CD4-positive, CD25-positive, alpha-beta regulatory T cell (primary cell): Measurements from ENCODE around the gene RNF125. TPM values are rescaled to one million over a fixed set of nuclear protein-coding genes. Genes with fewer than 3 reads are reported as not detected.

Source experiments
- ATAC-seq, 2 donors: fragments of 150-1000 bp; cut with Tn5 transposase; one replicate each; pipeline ENCODE4 v1.10.0; 2021; ENCODE audit warnings: low read depth in 2 of 2, moderate number of reproducible peaks in 2 of 2, moderate library complexity in 1 of 2
- DNase-seq, 3 donors: peaks; one replicate each; pipeline versions ENCODE4 v3.0.0 to v3.0.0-alpha.2; 2012 to 2022; ENCODE audit warnings: mixed read lengths in 1 of 3
- H3K27ac ChIP-seq: one replicate; pipeline ENCODE4 v1.7.0; 2013; ENCODE audit warnings: mild to moderate bottlenecking, low read length; ENCODE audit not compliant: insufficient read depth, poor library complexity, severe bottlenecking
- H3K27me3 ChIP-seq: one replicate; pipeline ENCODE4 v1.7.0; 2013; ENCODE audit warnings: low read length; ENCODE audit not compliant: control insufficient read depth, insufficient read depth
- H3K36me3 ChIP-seq: one replicate; pipeline ENCODE4 v1.7.0; 2013; ENCODE audit warnings: mild to moderate bottlenecking, low read length, moderate library complexity; ENCODE audit not compliant: control insufficient read depth, insufficient read depth
- H3K4me1 ChIP-seq: 2 replicates; pipeline ENCODE4 v1.7.0; 2013; ENCODE audit warnings: mild to moderate bottlenecking, low read length; ENCODE audit not compliant: insufficient read depth, control insufficient read depth, poor library complexity, severe bottlenecking
- H3K4me3 ChIP-seq: one replicate; pipeline ENCODE4 v1.7.0; 2013; ENCODE audit warnings: low read depth, mild to moderate bottlenecking, low read length, moderate library complexity
- H3K9me3 ChIP-seq, 2 experiments: 1 replicate in 1 of 2; 2 replicates in 1 of 2; pipeline ENCODE4 v1.7.0; 2013; ENCODE audit warnings: low read length in 2 of 2, mild to moderate bottlenecking in 1 of 2, moderate library complexity in 1 of 2; ENCODE audit not compliant: control insufficient read depth in 2 of 2
- H3K27ac Mint-ChIP-seq, 3 donors: one replicate each; pipeline ENCODE4 v1.8.0; 2020 to 2022; ENCODE audit warnings: mild to moderate bottlenecking in 3 of 3, mixed read lengths in 3 of 3, moderate library complexity in 2 of 3
- H3K27me3 Mint-ChIP-seq: one replicate; pipeline ENCODE4 v1.8.0; 2022; ENCODE audit warnings: mild to moderate bottlenecking, mixed read lengths
- H3K36me3 Mint-ChIP-seq: one replicate; pipeline ENCODE4 v1.8.0; 2020; ENCODE audit warnings: mixed read lengths
- H3K4me1 Mint-ChIP-seq, 4 donors: one replicate each; pipeline ENCODE4 v1.8.0; 2020 to 2022; ENCODE audit warnings: mixed read lengths in 4 of 4, mild to moderate bottlenecking in 1 of 4
- H3K4me3 Mint-ChIP-seq, 4 donors: one replicate each; pipeline ENCODE4 v1.8.0; 2020 to 2022; ENCODE audit warnings: mild to moderate bottlenecking in 4 of 4, mixed read lengths in 4 of 4, moderate library complexity in 3 of 4
- H3K9me3 Mint-ChIP-seq, 7 donors: one replicate each; pipeline ENCODE4 v1.8.0; 2020 to 2022; ENCODE audit warnings: mixed read lengths in 7 of 7, mild to moderate bottlenecking in 3 of 7, moderate library complexity in 2 of 7
- polyA plus RNA-seq, 4 donors: library from polyadenylated mRNA; unstranded; fragments of 300-500 nt; fragmentation: Illumina TruSeq; gene quantifications; one replicate each; pipeline ENCODE4 v1.2.3, GENCODE V29; 2021
- total RNA-seq: library from RNA; stranded (reverse); gene quantifications from one replicate; pipeline ENCODE4 v1.2.3, GENCODE V29; 2022

RNF125 gene
- total and polyA plus RNA-seq, 5 donors from 2014 or later = 50.6 to 81.7 (median 70.4) TPM

DNA sequence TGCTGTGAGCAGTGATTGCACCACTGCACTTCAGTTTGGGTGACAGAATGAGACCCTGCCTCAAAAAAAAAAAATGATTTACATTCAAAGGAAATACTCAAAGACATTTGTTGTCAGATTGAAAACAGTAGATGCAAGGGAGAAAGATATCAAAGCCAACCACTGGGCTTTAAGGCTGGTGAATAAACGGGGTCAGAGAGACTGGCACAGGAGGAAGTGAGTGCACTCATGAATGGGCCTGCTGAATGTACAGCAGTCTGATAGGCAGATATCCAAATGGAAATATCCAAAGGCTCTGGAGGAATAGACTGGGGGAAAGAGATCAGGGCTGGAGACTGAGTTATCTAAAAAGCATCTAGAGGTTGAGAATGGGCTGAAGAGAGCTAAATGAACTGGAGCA, 10.9 kb downstream of the RNF125 start:
- peaks cover 41% of the 10 kb centered on the region for H3K36me3 Mint-ChIP-seq
- Histone ChIP-seq H3K36me3 (peaks cover 32% of the 10 kb centered on the region), H3K9me3 (no peaks in the 10 kb centered on the region), H3K4me1 (peaks cover 56% of the 10 kb centered on the region), H3K27me3 (no peaks in the 10 kb centered on the region), H3K27ac (no peak overlapping the region), H3K4me3 (no peak overlapping the region)
- ATAC-seq (peak in 1 of 2 donors; percentile 43), DNase-seq (no peak)
- H3K27ac Mint-ChIP-seq = peak overlapping the region; percentile 3 to 84 (median 80)
- peaks cover 39 to 92% (median 64%) of the 10 kb centered on the region in 4 donors for H3K4me1 Mint-ChIP-seq
- peak overlapping the region in 3 of 4 donors; percentile 15 to 47 (median 34) for H3K4me3 Mint-ChIP-seq
- H3K9me3 Mint-ChIP-seq = no peaks in the 10 kb centered on the region
- H3K27me3 Mint-ChIP-seq = no peaks in the 10 kb centered on the region

DNA sequence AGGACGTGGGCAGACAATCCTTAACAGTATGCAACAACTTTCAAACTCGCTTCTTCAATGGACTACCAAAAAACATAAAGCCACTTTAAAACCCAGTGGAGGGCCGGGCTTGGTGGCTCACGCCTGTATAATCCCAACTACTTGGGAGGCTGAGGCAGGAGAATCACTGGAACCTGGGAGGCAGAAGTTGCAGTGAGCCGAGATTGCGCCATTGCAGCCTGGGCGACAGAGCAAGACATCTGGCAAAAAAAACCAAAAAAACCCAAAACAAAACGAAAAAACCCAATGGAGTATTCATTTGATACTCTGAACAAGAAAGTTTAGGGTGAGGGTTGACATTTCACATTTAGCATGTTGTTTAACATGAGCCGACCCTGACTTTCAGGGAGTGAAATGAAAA, 14.0 kb downstream of the RNF125 start:
- Mint-ChIP-seq H3K36me3 (peaks cover 43% of the 10 kb centered on the region), H3K27me3 (no peaks in the 10 kb centered on the region), H3K27ac (peak overlapping the region in 2 of 3 donors; percentile 29 to 83), H3K4me1 (peaks cover 34 to 89% (median 61%) of the 10 kb centered on the region in 4 donors), H3K9me3 (no peaks in the 10 kb centered on the region), H3K4me3 (peak overlapping the region in 1 of 4 donors; percentile 30)
- no peak for DNase-seq
- H3K4me1 ChIP-seq = peaks cover 39% of the 10 kb centered on the region
- ATAC-seq = no peak
- H3K9me3 ChIP-seq = no peaks in the 10 kb centered on the region
- no peaks in the 10 kb centered on the region for H3K27me3 ChIP-seq
- H3K27ac ChIP-seq = no peak overlapping the region
- H3K4me3 ChIP-seq = no peak overlapping the region
- H3K36me3 ChIP-seq = peaks cover 39% of the 10 kb centered on the region

DNA sequence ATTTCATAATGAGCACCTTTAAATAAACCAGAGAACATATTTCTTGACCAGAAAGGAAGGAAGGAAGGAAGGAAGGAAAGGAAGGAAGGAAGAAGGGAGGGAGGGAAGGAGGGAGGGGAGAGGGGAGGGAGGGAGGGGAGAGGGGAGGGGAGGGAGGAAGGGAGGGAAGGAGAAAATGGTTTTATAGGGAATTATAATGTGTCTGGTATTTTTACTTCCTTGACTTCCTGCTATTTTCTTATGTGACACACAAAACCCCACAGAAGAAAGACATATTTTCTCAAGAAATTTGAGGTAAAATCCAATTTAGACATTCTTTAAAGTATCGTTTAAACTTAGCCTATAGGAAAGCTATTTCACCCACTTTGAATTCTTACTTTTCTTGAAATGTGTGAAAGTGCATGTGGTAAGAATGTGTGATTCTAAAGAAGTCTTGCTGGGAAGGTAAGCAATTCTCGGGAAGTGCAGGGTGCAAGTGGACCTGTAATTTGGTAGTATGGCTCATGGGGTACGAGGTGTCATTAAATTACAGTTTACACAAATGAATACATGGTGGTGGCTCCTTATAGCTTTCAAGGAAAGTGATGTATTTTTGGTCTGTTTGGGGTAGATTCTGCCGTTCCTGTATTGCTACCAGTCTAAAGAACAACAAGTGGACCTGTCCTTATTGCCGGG, 18.0 kb downstream of the RNF125 start:
- peaks cover 50% of the 10 kb centered on the region for H3K4me1 ChIP-seq
- ATAC-seq = no peak

DNA sequence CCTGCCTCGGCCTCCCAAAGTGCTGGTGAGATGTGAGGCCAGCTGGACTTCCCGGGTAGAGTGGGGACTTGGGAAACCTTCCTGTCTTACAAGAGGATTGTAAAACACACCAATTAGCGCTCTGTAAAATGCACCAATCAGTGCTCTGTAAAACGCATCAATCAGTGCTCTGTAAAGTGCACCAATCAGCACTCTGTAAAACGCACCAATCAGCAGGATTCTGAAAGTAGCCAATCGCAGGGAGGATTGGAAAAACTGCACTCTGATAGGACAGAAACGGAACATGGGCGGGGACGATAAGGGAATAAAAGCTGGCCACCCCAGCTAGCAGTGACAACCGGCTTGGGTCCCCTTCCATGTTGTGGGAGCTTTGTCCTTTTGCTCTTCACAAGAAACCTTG, 19.0 kb downstream of the RNF125 start:
- peaks cover 0 to 2% (median 0%) of the 10 kb centered on the region in 7 donors for H3K9me3 Mint-ChIP-seq
- H3K4me1 Mint-ChIP-seq = peaks cover 34 to 88% (median 64%) of the 10 kb centered on the region in 4 donors
- Histone ChIP-seq H3K27me3 (no peaks in the 10 kb centered on the region), H3K4me3 (no peak overlapping the region), H3K36me3 (peaks cover 48% of the 10 kb centered on the region), H3K27ac (no peak overlapping the region), H3K4me1 (peaks cover 60% of the 10 kb centered on the region), H3K9me3 (no peaks in the 10 kb centered on the region)
- ATAC-seq = no peak
- no peak overlapping the region for H3K27ac Mint-ChIP-seq
- no peak for DNase-seq
- H3K36me3 Mint-ChIP-seq = peaks cover 35% of the 10 kb centered on the region
- no peak overlapping the region for H3K4me3 Mint-ChIP-seq
- H3K27me3 Mint-ChIP-seq = no peaks in the 10 kb centered on the region

More for the DNA sequence above, 18.0 kb downstream of the RNF125 start:
- Histone ChIP-seq H3K36me3 (peaks cover 48% of the 10 kb centered on the region), H3K4me3 (no peak overlapping the region), H3K9me3 (no peaks in the 10 kb centered on the region), H3K27ac (no peak overlapping the region), H3K27me3 (no peaks in the 10 kb centered on the region)
- Mint-ChIP-seq H3K27ac (peak overlapping the region; percentile 38 to 94 (median 39)), H3K4me1 (peaks cover 32 to 87% (median 61%) of the 10 kb centered on the region in 4 donors), H3K9me3 (peaks cover 0 to 2% (median 0%) of the 10 kb centered on the region in 7 donors), H3K27me3 (no peaks in the 10 kb centered on the region), H3K4me3 (peak overlapping the region in 2 of 4 donors; percentile 48 to 50), H3K36me3 (peaks cover 37% of the 10 kb centered on the region)
- DNase-seq = no peak

DNA sequence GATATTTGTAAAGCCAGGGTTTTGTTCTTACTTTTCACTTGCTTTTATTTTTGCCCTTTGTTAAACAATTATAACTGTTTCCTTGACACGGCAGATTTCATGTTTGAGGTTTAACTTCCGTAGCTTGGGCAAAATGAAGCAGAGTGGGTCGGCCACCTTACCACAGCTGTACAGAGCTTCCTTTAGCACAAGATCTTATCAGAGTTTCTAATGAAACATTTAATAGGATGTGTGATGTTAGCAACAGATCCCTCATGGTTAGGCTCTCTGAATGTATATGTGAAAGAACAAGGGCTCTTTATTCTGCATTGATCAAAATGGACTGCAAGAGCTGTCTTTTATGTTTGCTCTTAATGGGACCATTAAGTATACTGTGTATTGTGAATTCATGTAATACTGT, 22.3 kb downstream of the RNF125 start:
- Histone ChIP-seq H3K27ac (peak overlapping the region; percentile 67), H3K9me3 (no peaks in the 10 kb centered on the region)
- H3K27ac Mint-ChIP-seq = peak overlapping the region; percentile 83 to 85 (median 83)

DNA sequence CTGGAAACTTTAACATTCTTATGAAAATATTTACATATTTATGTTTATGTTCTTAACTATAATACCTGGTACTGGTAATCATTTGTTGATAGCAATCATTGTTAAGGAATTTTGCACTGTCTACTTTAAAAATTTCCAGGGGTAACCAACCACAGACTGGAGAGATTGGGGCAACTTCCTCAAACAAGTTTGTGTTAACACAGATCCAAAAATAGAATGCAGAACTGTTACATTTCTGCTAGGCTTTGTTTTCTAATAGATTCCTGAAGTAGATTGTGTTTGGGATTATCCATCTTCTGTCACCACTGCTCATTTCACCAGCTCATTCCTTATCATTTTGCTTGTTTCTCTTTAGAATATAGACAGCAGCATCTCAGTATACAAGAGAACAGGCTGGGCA, 23.7 kb downstream of the RNF125 start:
- H3K4me3 ChIP-seq = peak overlapping the region; percentile 9
- H3K27me3 Mint-ChIP-seq = no peaks in the 10 kb centered on the region
- H3K27ac ChIP-seq = peak overlapping the region; percentile 29
- H3K9me3 ChIP-seq = no peaks in the 10 kb centered on the region
- peaks cover 27 to 62% (median 35%) of the 10 kb centered on the region in 4 donors for H3K4me1 Mint-ChIP-seq
- H3K36me3 Mint-ChIP-seq = peaks cover 23% of the 10 kb centered on the region
- DNase-seq (no peak), ATAC-seq (no peak)
- H3K9me3 Mint-ChIP-seq = peaks cover 0 to 2% (median 0%) of the 10 kb centered on the region in 7 donors
- no peaks in the 10 kb centered on the region for H3K27me3 ChIP-seq
- peak overlapping the region in 1 of 4 donors; percentile 39 for H3K4me3 Mint-ChIP-seq
- H3K27ac Mint-ChIP-seq = peak overlapping the region; percentile 63 to 85 (median 69)
- peaks cover 54% of the 10 kb centered on the region for H3K4me1 ChIP-seq
- peaks cover 54% of the 10 kb centered on the region for H3K36me3 ChIP-seq

More for the DNA sequence above, 22.3 kb downstream of the RNF125 start:
- no peaks in the 10 kb centered on the region for H3K27me3 ChIP-seq
- peak overlapping the region; percentile 82 for H3K4me3 ChIP-seq
- H3K36me3 Mint-ChIP-seq = peaks cover 30% of the 10 kb centered on the region
- H3K9me3 Mint-ChIP-seq = peaks cover 0 to 2% (median 0%) of the 10 kb centered on the region in 7 donors
- peak overlapping the region; percentile 63 to 81 (median 80) for H3K4me3 Mint-ChIP-seq
- peaks cover 47% of the 10 kb centered on the region for H3K36me3 ChIP-seq
- peaks cover 58% of the 10 kb centered on the region for H3K4me1 ChIP-seq
- DNase-seq (peak; percentile 18 to 92 (median 79)), ATAC-seq (peak; percentile 96 to 98)
- H3K27me3 Mint-ChIP-seq = no peaks in the 10 kb centered on the region
- peaks cover 22 to 72% (median 42%) of the 10 kb centered on the region in 4 donors for H3K4me1 Mint-ChIP-seq

DNA sequence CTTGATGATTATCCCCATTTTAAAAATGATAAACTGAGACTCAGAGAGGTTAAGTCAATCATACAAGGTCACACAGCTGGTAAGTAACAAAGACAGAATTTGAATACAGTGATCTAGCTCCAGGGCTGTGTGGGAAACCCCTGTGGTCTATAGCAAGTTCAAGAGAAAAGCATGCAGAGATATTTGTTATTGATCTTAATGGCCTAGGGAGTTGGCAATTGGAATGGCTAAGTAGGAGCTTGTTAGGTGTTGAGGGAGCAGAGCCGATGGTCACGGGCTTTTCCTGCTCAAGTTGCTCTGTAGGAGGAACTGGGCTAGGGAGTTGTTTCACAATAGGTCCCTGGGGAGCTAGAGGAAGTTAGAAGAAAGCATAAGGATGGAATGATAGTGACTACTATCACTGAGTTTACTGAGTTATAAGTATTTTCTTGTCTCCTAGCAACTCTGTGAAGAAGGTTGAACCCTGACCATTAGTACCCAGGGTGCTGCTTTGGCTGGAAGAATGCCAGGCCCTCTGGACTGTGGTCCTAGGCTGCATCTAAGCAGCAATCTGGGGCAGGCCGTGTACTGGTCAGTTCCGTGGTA, 30.0 kb downstream of the RNF125 start:
- peak overlapping the region in 3 of 4 donors; percentile 13 to 27 (median 18) for H3K4me3 Mint-ChIP-seq
- H3K9me3 Mint-ChIP-seq = peaks cover 0 to 2% (median 0%) of the 10 kb centered on the region in 7 donors
- Histone ChIP-seq H3K27me3 (no peaks in the 10 kb centered on the region), H3K9me3 (no peaks in the 10 kb centered on the region), H3K4me1 (peaks cover 28% of the 10 kb centered on the region), H3K4me3 (peak overlapping the region; percentile 57), H3K36me3 (peaks cover 50% of the 10 kb centered on the region), H3K27ac (peak overlapping the region; percentile 62)
- peaks cover 18 to 41% (median 34%) of the 10 kb centered on the region in 4 donors for H3K4me1 Mint-ChIP-seq
- no peak for DNase-seq
- H3K27me3 Mint-ChIP-seq = no peaks in the 10 kb centered on the region
- H3K36me3 Mint-ChIP-seq = peaks cover 29% of the 10 kb centered on the region
- peak overlapping the region; percentile 88 to 95 (median 89) for H3K27ac Mint-ChIP-seq
- no peak for ATAC-seq
